Mesenchymal stem cell (in vitro differentiated cells and primary cell): ENCODE measurements around the gene BIVM.
"Not testable (repeated sequence)": the region's sequence is repeated elsewhere in the genome, so short reads cannot be mapped to it uniquely, and the experiment has no call there.

ENCODE experiments used
- DNase-seq: peaks from one replicate; pipeline ENCODE4 v3.0.0-alpha.2; 2013
- H2AFZ ChIP-seq: one replicate; pipeline ENCODE4 v1.6.1; 2013; ENCODE audit warnings: low read depth, mild to moderate bottlenecking, control low read depth, inconsistent platforms, low read length, moderate library complexity
- H2AK5ac ChIP-seq: 2 replicates; pipeline ENCODE4 v1.6.1; 2013; ENCODE audit warnings: low read length, moderate library complexity, mild to moderate bottlenecking, inconsistent platforms; ENCODE audit not compliant: severe bottlenecking
- H2BK120ac ChIP-seq: one replicate; pipeline ENCODE4 v1.6.1; 2013; ENCODE audit warnings: low read depth, mild to moderate bottlenecking, inconsistent platforms, low read length, moderate library complexity
- H2BK12ac ChIP-seq, 2 experiments: one replicate each; pipeline ENCODE4 v1.6.1; 2013; ENCODE audit warnings: inconsistent platforms in 2 of 2, low read length in 2 of 2, mild to moderate bottlenecking in 2 of 2, moderate library complexity in 2 of 2, control low read depth in 1 of 2
- H2BK15ac ChIP-seq: one replicate; pipeline ENCODE4 v1.6.1; 2013; ENCODE audit warnings: mild to moderate bottlenecking, low read depth, inconsistent platforms; ENCODE audit not compliant: poor library complexity, severe bottlenecking
- H2BK5ac ChIP-seq: 2 replicates; pipeline ENCODE4 v1.6.1; 2013; ENCODE audit warnings: low read depth, mild to moderate bottlenecking, low read length, control low read depth, inconsistent platforms; ENCODE audit not compliant: poor library complexity, severe bottlenecking
- H3K14ac ChIP-seq, 2 experiments: one replicate each; pipeline ENCODE4 v1.6.1; 2013; ENCODE audit warnings: inconsistent platforms in 2 of 2, low read length in 2 of 2, control low read depth in 1 of 2, mild to moderate bottlenecking in 1 of 2, moderate library complexity in 1 of 2
- H3K18ac ChIP-seq, 2 experiments: one replicate each; pipeline ENCODE4 v1.6.1; 2013; ENCODE audit warnings: inconsistent platforms in 2 of 2, low read length in 2 of 2, control low read depth in 1 of 2, low read depth in 1 of 2, mild to moderate bottlenecking in 1 of 2
- H3K23ac ChIP-seq, 2 experiments: one replicate each; pipeline ENCODE4 v1.6.1; 2013; ENCODE audit warnings: inconsistent platforms in 2 of 2, low read length in 2 of 2, mild to moderate bottlenecking in 2 of 2, moderate library complexity in 2 of 2, control low read depth in 1 of 2
- H3K27ac ChIP-seq: 2 replicates; pipeline ENCODE4 v1.5.1; 2013; ENCODE audit warnings: mild to moderate bottlenecking, moderate library complexity, low read length, control low read depth, inconsistent platforms; ENCODE audit not compliant: poor library complexity, severe bottlenecking
- H3K27me3 ChIP-seq, 2 experiments: 2 replicates each; pipeline versions ENCODE4 v1.6.1 to v1.7.0; 2013; ENCODE audit warnings: low read length in 2 of 2, mild to moderate bottlenecking in 2 of 2, moderate library complexity in 2 of 2, control low read depth in 1 of 2, inconsistent platforms in 1 of 2; ENCODE audit not compliant: control insufficient read depth in 1 of 2, insufficient read depth in 1 of 2
- H3K36me3 ChIP-seq, 2 experiments: 2 replicates each; pipeline versions ENCODE4 v1.6.1 to v1.7.0; 2013; ENCODE audit warnings: low read length in 2 of 2, control low read depth in 1 of 2, inconsistent platforms in 1 of 2, low read depth in 1 of 2, mild to moderate bottlenecking in 1 of 2; ENCODE audit not compliant: insufficient read depth in 2 of 2, control insufficient read depth in 1 of 2
- H3K4ac ChIP-seq, 2 experiments: one replicate each; pipeline ENCODE4 v1.6.1; 2013; ENCODE audit warnings: inconsistent platforms in 2 of 2, low read length in 2 of 2, mild to moderate bottlenecking in 2 of 2, moderate library complexity in 2 of 2, control low read depth in 1 of 2, low read depth in 1 of 2
- H3K4me1 ChIP-seq: 2 replicates; pipeline ENCODE4 v1.6.1; 2013; ENCODE audit warnings: low read depth, low read length, control low read depth; ENCODE audit not compliant: control insufficient read depth, insufficient read depth
- H3K4me2 ChIP-seq: 2 replicates; pipeline ENCODE4 v1.6.1; 2013; ENCODE audit warnings: low read length, mild to moderate bottlenecking, inconsistent platforms; ENCODE audit not compliant: poor library complexity, severe bottlenecking
- H3K4me3 ChIP-seq, 2 experiments: 2 replicates each; pipeline versions ENCODE4 v1.5.1 to v1.7.0; 2013; ENCODE audit warnings: low read length in 2 of 2, mild to moderate bottlenecking in 2 of 2, control low read depth in 1 of 2, low read depth in 1 of 2; ENCODE audit not compliant: insufficient read depth in 1 of 2
- H3K79me1 ChIP-seq: replicated peaks from 2 replicates; pipeline ENCODE4 v1.6.1; 2013; ENCODE audit warnings: mild to moderate bottlenecking, control low read depth, low read length, inconsistent platforms; ENCODE audit not compliant: poor library complexity, severe bottlenecking
- H3K9ac ChIP-seq: 2 replicates; pipeline ENCODE4 v1.7.0; 2013; ENCODE audit warnings: mild to moderate bottlenecking, low read length, moderate library complexity
- H3K9me3 ChIP-seq: 2 replicates; pipeline ENCODE4 v1.7.0; 2013; ENCODE audit warnings: mild to moderate bottlenecking, low read length; ENCODE audit not compliant: control insufficient read depth
- H4K8ac ChIP-seq: one replicate; pipeline ENCODE4 v1.6.1; 2013; ENCODE audit warnings: inconsistent platforms, mild to moderate bottlenecking, low read length, moderate library complexity
- H4K91ac ChIP-seq: one replicate; pipeline ENCODE4 v1.6.1; 2013; ENCODE audit warnings: mild to moderate bottlenecking, low read length, inconsistent platforms
- WGBS: methylation state at CpG from one replicate; pipeline ENCODE4 v1.1.7; 2013; ENCODE audit warnings: mixed read lengths; 5-methylcytosine and 5-hydroxymethylcytosine counted together

The BIVM gene

GRCh38 chr13:102779436-102780159 is 19.3 kb upstream of the BIVM start:
- H3K23ac ChIP-seq, result no peak overlapping the region
- no peak overlapping the region for H2AFZ ChIP-seq
- no peak overlapping the region for H2BK15ac ChIP-seq
- H3K4me3 ChIP-seq, result no peak overlapping the region
- H3K4me1 ChIP-seq, result no peaks in the 10 kb centered on the region
- H4K91ac ChIP-seq, result no peak overlapping the region
- 93% methylated on average over 5 of the region's 5 CpGs for WGBS
- no peak overlapping the region for H3K4ac ChIP-seq
- H2BK5ac ChIP-seq, result no peak overlapping the region
- no peak for DNase-seq
- no peak overlapping the region for H4K8ac ChIP-seq
- H2AK5ac ChIP-seq, result no peak overlapping the region
- no peaks in the 10 kb centered on the region for H3K27me3 ChIP-seq
- H3K36me3 ChIP-seq, result peaks cover 10 to 18% of the 10 kb centered on the region in 2 experiments
- no peaks in the 10 kb centered on the region for H3K79me1 ChIP-seq
- H3K14ac ChIP-seq, result no peak overlapping the region
- H3K4me2 ChIP-seq, result no peak overlapping the region
- no peak overlapping the region for H3K27ac ChIP-seq
- H3K9me3 ChIP-seq, result no peaks in the 10 kb centered on the region
- no peak overlapping the region for H3K9ac ChIP-seq
- H2BK12ac ChIP-seq, result no peak overlapping the region
- no peak overlapping the region for H2BK120ac ChIP-seq
- H3K18ac ChIP-seq, result no peak overlapping the region

DNA sequence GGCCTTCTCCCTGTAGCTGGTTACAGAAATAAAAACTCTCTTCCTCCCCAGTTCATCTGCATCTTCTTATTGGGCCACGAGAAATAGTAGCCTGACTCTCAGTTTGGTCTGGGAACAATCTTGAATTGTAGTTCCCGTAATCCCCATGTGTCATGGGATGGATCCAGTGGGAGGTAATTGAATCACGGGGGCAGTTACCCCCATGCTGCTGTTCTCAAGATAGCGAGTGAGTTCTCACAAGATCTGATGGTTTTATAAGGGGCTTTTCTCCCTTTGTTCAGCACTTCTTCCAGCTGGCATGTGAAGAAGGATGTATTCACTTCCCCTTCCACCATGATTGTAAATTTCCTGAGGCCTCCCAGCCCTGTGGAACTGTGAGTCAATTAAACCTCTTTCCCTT is 18.3 kb upstream of the BIVM start:
- H2BK12ac ChIP-seq, H3K4me2 ChIP-seq, H2AFZ ChIP-seq, H3K27me3 ChIP-seq, H3K4me1 ChIP-seq, H2BK5ac ChIP-seq, H3K14ac ChIP-seq, H3K4ac ChIP-seq, H3K79me1 ChIP-seq, H3K4me3 ChIP-seq, H3K9ac ChIP-seq, H3K23ac ChIP-seq, H4K8ac ChIP-seq, H3K9me3 ChIP-seq, DNase-seq, H2BK15ac ChIP-seq, H2AK5ac ChIP-seq, H2BK120ac ChIP-seq, H3K27ac ChIP-seq, H3K18ac ChIP-seq, H4K91ac ChIP-seq: not testable (repeated sequence)
- 89% methylated on average over 4 of the region's 4 CpGs for WGBS
- H3K36me3 ChIP-seq, result peaks cover 10 to 28% of the 10 kb centered on the region in 2 experiments

- Histone ChIP-seq H2BK15ac (no peak overlapping the region), H3K79me1 (peaks cover 1% of the 10 kb centered on the region), H4K91ac (no peak overlapping the region), H3K4me2 (no peak overlapping the region), H3K36me3 (peaks cover 12 to 38% of the 10 kb centered on the region in 2 experiments), H4K8ac (no peak overlapping the region), H3K4me3 (no peak overlapping the region), H2BK120ac (no peak overlapping the region), H3K4me1 (no peaks in the 10 kb centered on the region), H2AFZ (no peak overlapping the region), H2BK5ac (no peak overlapping the region), H3K18ac (no peak overlapping the region), H3K4ac (no peak overlapping the region), H3K27me3 (no peaks in the 10 kb centered on the region), H2AK5ac (no peak overlapping the region), H3K9ac (no peak overlapping the region), H3K27ac (no peak overlapping the region), H3K23ac (no peak overlapping the region), H3K9me3 (no peaks in the 10 kb centered on the region), H2BK12ac (no peak overlapping the region), H3K14ac (no peak overlapping the region)
- 95% methylated on average over 1 of the region's 1 CpG for WGBS
- DNase-seq, result no peak
Observed at GRCh38 chr13:102781591-102781990, 17.3 kb upstream of the BIVM start.

DNA sequence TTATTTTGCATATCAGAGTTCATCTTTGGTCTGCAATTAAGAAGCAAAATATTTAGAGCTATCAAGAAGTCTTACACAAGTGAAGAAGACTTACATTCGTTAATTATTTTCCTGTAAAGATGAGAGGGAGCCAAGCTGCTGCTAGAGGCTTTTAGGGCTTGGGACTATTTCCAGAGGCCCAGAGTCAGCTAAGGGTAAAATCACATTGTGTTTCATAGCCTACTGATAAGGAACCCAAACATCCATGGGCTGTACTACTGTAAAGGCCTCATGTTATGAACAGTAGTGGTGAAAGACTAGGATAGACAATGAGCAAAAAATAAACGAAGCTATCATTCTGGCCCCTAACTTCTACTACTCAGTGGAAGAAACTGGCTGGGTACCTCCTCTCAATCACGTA is 14.4 kb upstream of the BIVM start:
- H3K4me1 ChIP-seq, result no peaks in the 10 kb centered on the region
- peaks cover 24 to 64% of the 10 kb centered on the region in 2 experiments for H3K36me3 ChIP-seq
- H3K27me3 ChIP-seq, result no peaks in the 10 kb centered on the region
- H3K23ac ChIP-seq, result no peak overlapping the region
- no peak overlapping the region for H3K27ac ChIP-seq
- no peaks in the 10 kb centered on the region for H3K9me3 ChIP-seq
- no peak overlapping the region for H4K8ac ChIP-seq
- no peak overlapping the region for H3K4me2 ChIP-seq
- no peak overlapping the region for H4K91ac ChIP-seq
- H2BK15ac ChIP-seq, result no peak overlapping the region
- H3K14ac ChIP-seq, result no peak overlapping the region
- no peak overlapping the region for H3K4ac ChIP-seq
- no peak overlapping the region for H2AK5ac ChIP-seq
- H2BK5ac ChIP-seq, result no peak overlapping the region
- DNase-seq, result no peak
- H2BK12ac ChIP-seq, result no peak overlapping the region
- no peak overlapping the region for H3K18ac ChIP-seq
- 82% methylated on average over 2 of the region's 3 CpGs for WGBS
- H3K79me1 ChIP-seq, result peaks cover 10% of the 10 kb centered on the region
- H3K9ac ChIP-seq, result no peak overlapping the region
- H3K4me3 ChIP-seq, result no peak overlapping the region
- no peak overlapping the region for H2BK120ac ChIP-seq
- H2AFZ ChIP-seq, result no peak overlapping the region
